K562 (cell line): ENCODE results near the gene TENM4. TPM values are rescaled to one million over a fixed set of nuclear protein-coding genes. Genes with fewer than 3 reads are reported as not detected.

Experiments used
- ATAC-seq: fragments of 200-7000 bp; cut with Tn5 transposase; 3 replicates; pipeline ENCODE4 v1.9.1; 2020; ENCODE audit warnings: moderate library complexity
- BruUV-seq: library from RNA; stranded (reverse); fragments of 400-500 nt; replicated peaks from 2 replicates; lab custom pipeline; 2021; lab: Mats Ljungman, UMichigan
- CTCF ChIA-PET: fragments of 300-600 bp; formaldehyde crosslinking; extraction: SDS; loops from one replicate; lab custom pipeline; 2021; ENCODE audit warnings: low intra/inter-chr PET ratio; lab: Yijun Ruan, JAX
- POLR2A ChIA-PET: fragments of 300-600, 350-650 bp; sonication (Branson Sonifier 250); formaldehyde crosslinking; extraction: SDS; loops from one replicate; lab custom pipeline; 2021; ENCODE audit warnings: antibody characterized with exemption, inconsistent platforms; lab: Yijun Ruan, JAX
- DNase-seq, 4 experiments: peaks; one replicate each; pipeline versions ENCODE4 v3.0.0 to v3.0.0-alpha.2; 2011 to 2018; ENCODE audit warnings: low spot score in 3 of 4, mixed read lengths in 3 of 4; ENCODE audit errors: extremely low read depth in 1 of 4
- FAIRE-seq: peaks from 2 replicates; lab custom pipeline; 2011; peaks lifted over from hg19 to GRCh38; lab: Jason Lieb, UNC
- H2AFZ ChIP-seq: 2 replicates; pipeline ENCODE4 v1.6.0; 2011; ENCODE audit warnings: low read depth, low read length, control low read depth, inconsistent platforms
- H3K27ac ChIP-seq: fragments of 200-600 bp; 3 replicates; pipeline ENCODE4 v1.8.0; 2011; ENCODE audit warnings: low read depth, mild to moderate bottlenecking, control low read depth, inconsistent platforms, low read length, moderate library complexity, mixed read lengths; ENCODE audit errors: extremely low read depth
- H3K27me3 ChIP-seq, 2 experiments: fragments of 300-600 bp in 1 of 2; 2 replicates in 1 of 2; 3 replicates in 1 of 2; pipeline versions ENCODE4 v1.6.0 to v1.8.0; 2011; ENCODE audit warnings: inconsistent platforms in 2 of 2, low read length in 2 of 2, mild to moderate bottlenecking in 1 of 2, mixed read lengths in 1 of 2, moderate library complexity in 1 of 2; ENCODE audit not compliant: control insufficient read depth in 2 of 2, insufficient read depth in 2 of 2
- H3K36me3 ChIP-seq: fragments of 300-600 bp; 3 replicates; pipeline ENCODE4 v1.8.0; 2011; ENCODE audit warnings: mild to moderate bottlenecking, low read length, inconsistent platforms; ENCODE audit not compliant: control insufficient read depth, insufficient read depth
- H3K4me1 ChIP-seq, 2 experiments: fragments of 200-600 bp in 1 of 2; replicated peaks in 1 of 2; 2 replicates in 1 of 2; 3 replicates in 1 of 2; pipeline versions ENCODE4 v1.5.1 to v1.8.0; 2011; ENCODE audit warnings: inconsistent platforms in 2 of 2, low read length in 2 of 2, mild to moderate bottlenecking in 1 of 2, mixed read lengths in 1 of 2, moderate library complexity in 1 of 2; ENCODE audit not compliant: control insufficient read depth in 2 of 2, insufficient read depth in 2 of 2
- H3K4me2 ChIP-seq: 2 replicates; pipeline ENCODE4 v1.6.1; 2011; ENCODE audit warnings: low read length, control low read depth, inconsistent platforms, mixed read lengths; ENCODE audit not compliant: insufficient read depth
- H3K4me3 ChIP-seq: fragments of 200-600 bp; sonication (generic), shearing (Covaris generic); 2 replicates; pipeline ENCODE4 v1.5.1; 2016; ENCODE audit warnings: control low read depth, inconsistent platforms
- H3K79me2 ChIP-seq: fragments of 200-600 bp; 3 replicates; pipeline ENCODE4 v1.8.0; 2011; ENCODE audit warnings: low read length, inconsistent platforms; ENCODE audit not compliant: control insufficient read depth, insufficient read depth
- H3K9ac ChIP-seq, 2 experiments: 2 replicates each; pipeline versions ENCODE4 v1.6.0 to v1.6.1; 2011; ENCODE audit warnings: low read depth in 2 of 2, low read length in 2 of 2, control low read depth in 1 of 2, inconsistent platforms in 1 of 2, mild to moderate bottlenecking in 1 of 2, mixed read lengths in 1 of 2; ENCODE audit not compliant: insufficient read depth in 1 of 2
- H3K9me1 ChIP-seq: one replicate; pipeline ENCODE4 v1.6.0; 2011; ENCODE audit warnings: inconsistent platforms, mild to moderate bottlenecking, low read length, moderate library complexity; ENCODE audit not compliant: control insufficient read depth, insufficient read depth
- H3K9me3 ChIP-seq: replicated peaks from 2 replicates; pipeline ENCODE4 v1.5.1; 2011; ENCODE audit warnings: low read depth, low read length, inconsistent platforms; ENCODE audit not compliant: control insufficient read depth, insufficient read depth
- H4K20me1 ChIP-seq: replicated peaks from 2 replicates; pipeline ENCODE4 v1.6.1; 2011; ENCODE audit warnings: low read length, inconsistent platforms, mixed read lengths; ENCODE audit not compliant: control insufficient read depth, insufficient read depth
- JUNB ChIP-seq: fragments of 450-650 bp; formaldehyde crosslinking; conservative IDR thresholded peaks from 2 replicates; pipeline ENCODE4 v1.4.0; 2020; ENCODE audit warnings: mild to moderate bottlenecking
- TEAD2 ChIP-seq: fragments of 450-650 bp; IDR thresholded peaks from 2 replicates; pipeline ENCODE4 v1.6.1; 2016; ENCODE audit warnings: missing genetic modification characterization, control low read depth, missing compliant biosample characterization
- ZC3H4 ChIP-seq: sonication (generic); formaldehyde crosslinking; IDR thresholded peaks from 2 replicates; pipeline ENCODE4 v1.9.0; 2021; ENCODE audit warnings: missing genetic modification reagents, borderline replicate concordance
- ZKSCAN1 ChIP-seq: fragments of 150-350 bp; IDR thresholded peaks from 2 replicates; pipeline ENCODE4 v1.6.1; 2016; ENCODE audit warnings: low read depth, low read length
- WGBS: fragments of 100-300 bp; shearing (Covaris generic); methylation state at CpG from one replicate; pipeline ENCODE4 v1.1.6; 2016; ENCODE audit warnings: low coverage, mixed read lengths; ENCODE audit not compliant: insufficient coverage; ENCODE audit errors: missing lambda C conversion rate; 5-methylcytosine and 5-hydroxymethylcytosine counted together
- in situ Hi-C: fragments of 300-500 bp; cut with MboI; formaldehyde crosslinking; loops from 4 replicates; pipeline ENCODE4 v1.15.0; 2018; ENCODE audit warnings: inconsistent platforms, mixed read lengths
- intact Hi-C: fragments of 100-400 bp; cut with micrococcal nuclease; formaldehyde crosslinking; loops from 2 replicates; pipeline ENCODE4 v1.14.2; 2022
- polyA plus RNA-seq, 8 experiments: library from polyadenylated mRNA; depleted of rRNA in 4 of 8; stranded (reverse) in 5 of 8; unstranded in 3 of 8; fragments of >200 nt; fragmentation: Nextera tagmentation in 2 of 8; fragmentation: Illumina TruSeq in 1 of 8; extraction: Ambion mirVana in 2 of 8; extraction: Trizol in 1 of 8; gene quantifications; 2 replicates each; pipeline versions ENCODE4 v1.2.1 to v1.2.3, GENCODE V29; 2011 to 2014; ENCODE audit warnings: inconsistent platforms in 1 of 8, missing spikeins in 1 of 8
- total RNA-seq, 7 experiments: library from RNA; depleted of rRNA in 6 of 7; stranded (reverse); fragments of >200 nt in 6 of 7; fragmentation: Illumina TruSeq in 2 of 7; extraction: Trizol in 2 of 7; gene quantifications; 2 replicates each; pipeline versions ENCODE4 v1.2.1 to v1.2.3, GENCODE V29; 2011 to 2021; ENCODE audit warnings: low replicate concordance in 1 of 7
- TF ChIP-seq, protein P1 (sequence below), 2 experiments: fragments of 450-650 bp; IDR thresholded peaks; 2 replicates each; pipeline ENCODE4 v1.6.1; 2016; ENCODE audit warnings: mild to moderate bottlenecking in 2 of 2, borderline replicate concordance in 1 of 2, low read depth in 1 of 2, moderate library complexity in 1 of 2
- TF ChIP-seq, protein P2 (sequence below): fragments of 450-650 bp; formaldehyde crosslinking; IDR thresholded peaks from 2 replicates; pipeline ENCODE4 v1.4.0; 2022; ENCODE audit warnings: missing genetic modification characterization

The TENM4 gene
- total and polyA plus RNA-seq, 9 of the 15 experiments (the other 6 are each of a cell fraction or from before 2014, with no cell fraction given) = 0.16 TPM; not detected in 8

DNA sequence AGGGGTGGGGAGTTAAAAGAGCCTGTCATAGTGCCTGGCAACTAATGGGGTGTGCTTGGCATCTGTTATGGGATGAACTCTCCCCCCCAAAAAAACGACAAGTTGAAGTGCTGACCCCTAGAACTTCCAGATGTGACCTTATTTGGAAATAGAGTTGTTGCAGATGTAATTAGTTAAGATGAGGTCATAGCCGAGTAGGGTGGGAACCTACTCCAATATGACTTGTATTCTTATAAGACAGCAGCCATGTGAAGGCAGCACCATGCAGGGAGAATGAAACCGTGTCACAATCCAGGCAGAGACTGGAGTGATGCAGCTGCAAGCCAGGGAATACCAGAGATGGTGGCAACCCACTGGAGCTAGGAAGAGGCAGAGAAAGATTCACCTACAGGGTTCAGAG, 394.5 kb downstream of the TENM4 start:
- CTCF ChIA-PET = no interaction called here
- 0% methylated on average over 3 of the region's 3 CpGs for WGBS
- intact Hi-C loops = no loop called here
- in situ Hi-C loops = no loop called here
- no peaks in the 10 kb centered on the region for H3K4me1 ChIP-seq
- ATAC-seq = no peak
- no peak overlapping the region for H2AFZ ChIP-seq
- peaks cover 0 to 3% of the 10 kb centered on the region in 2 experiments; a peak in 1 of 5 replicates for H3K27me3 ChIP-seq
- no peaks in the 10 kb centered on the region for H3K36me3 ChIP-seq
- BruUV-seq = no TSS peak
- H3K9me1 ChIP-seq = no peaks in the 10 kb centered on the region
- no peak for FAIRE-seq
- H3K79me2 ChIP-seq = no peaks in the 10 kb centered on the region
- no peak for DNase-seq
- POLR2A ChIA-PET = no interaction called here
- TF ChIP-seq TEAD2 (tag) = no peak
- TF ChIP-seq JUNB (CRISPR knock-in tag) = no peak
- H3K27ac ChIP-seq = no peak overlapping the region
- no peaks in the 10 kb centered on the region for H3K9me3 ChIP-seq
- no peaks in the 10 kb centered on the region for H4K20me1 ChIP-seq
- H3K4me2 ChIP-seq = no peak overlapping the region
- no peak overlapping the region for H3K4me3 ChIP-seq
- no peak overlapping the region for H3K9ac ChIP-seq

DNA sequence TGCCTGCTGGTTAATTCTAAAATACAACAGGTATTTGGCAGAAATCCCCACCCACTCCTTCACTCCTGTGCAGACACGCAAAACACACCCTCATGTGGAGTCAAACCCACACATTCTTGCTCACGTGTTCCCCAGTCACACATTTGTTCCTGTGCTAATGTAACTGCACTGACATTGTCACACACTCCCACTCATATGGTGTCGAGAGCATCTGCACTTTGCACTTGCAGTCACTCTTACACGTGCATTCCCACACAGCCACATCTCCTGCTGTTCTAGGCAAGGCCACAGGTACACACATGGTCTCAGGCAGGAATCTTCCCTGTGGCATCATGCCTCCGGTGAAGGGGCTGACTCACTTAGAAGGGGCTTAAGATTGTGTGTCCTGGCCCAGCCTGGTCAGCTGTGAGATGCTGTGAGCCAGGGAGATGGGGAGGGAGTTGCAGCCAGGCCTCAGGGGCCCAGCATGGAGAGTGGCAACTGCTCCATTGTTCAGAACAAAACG, 395.0 kb downstream of the TENM4 start:
- no peaks in the 10 kb centered on the region for H4K20me1 ChIP-seq
- TF ChIP-seq ZKSCAN1 (no peak), ZC3H4 (no peak)
- TF ChIP-seq, protein P1, sequence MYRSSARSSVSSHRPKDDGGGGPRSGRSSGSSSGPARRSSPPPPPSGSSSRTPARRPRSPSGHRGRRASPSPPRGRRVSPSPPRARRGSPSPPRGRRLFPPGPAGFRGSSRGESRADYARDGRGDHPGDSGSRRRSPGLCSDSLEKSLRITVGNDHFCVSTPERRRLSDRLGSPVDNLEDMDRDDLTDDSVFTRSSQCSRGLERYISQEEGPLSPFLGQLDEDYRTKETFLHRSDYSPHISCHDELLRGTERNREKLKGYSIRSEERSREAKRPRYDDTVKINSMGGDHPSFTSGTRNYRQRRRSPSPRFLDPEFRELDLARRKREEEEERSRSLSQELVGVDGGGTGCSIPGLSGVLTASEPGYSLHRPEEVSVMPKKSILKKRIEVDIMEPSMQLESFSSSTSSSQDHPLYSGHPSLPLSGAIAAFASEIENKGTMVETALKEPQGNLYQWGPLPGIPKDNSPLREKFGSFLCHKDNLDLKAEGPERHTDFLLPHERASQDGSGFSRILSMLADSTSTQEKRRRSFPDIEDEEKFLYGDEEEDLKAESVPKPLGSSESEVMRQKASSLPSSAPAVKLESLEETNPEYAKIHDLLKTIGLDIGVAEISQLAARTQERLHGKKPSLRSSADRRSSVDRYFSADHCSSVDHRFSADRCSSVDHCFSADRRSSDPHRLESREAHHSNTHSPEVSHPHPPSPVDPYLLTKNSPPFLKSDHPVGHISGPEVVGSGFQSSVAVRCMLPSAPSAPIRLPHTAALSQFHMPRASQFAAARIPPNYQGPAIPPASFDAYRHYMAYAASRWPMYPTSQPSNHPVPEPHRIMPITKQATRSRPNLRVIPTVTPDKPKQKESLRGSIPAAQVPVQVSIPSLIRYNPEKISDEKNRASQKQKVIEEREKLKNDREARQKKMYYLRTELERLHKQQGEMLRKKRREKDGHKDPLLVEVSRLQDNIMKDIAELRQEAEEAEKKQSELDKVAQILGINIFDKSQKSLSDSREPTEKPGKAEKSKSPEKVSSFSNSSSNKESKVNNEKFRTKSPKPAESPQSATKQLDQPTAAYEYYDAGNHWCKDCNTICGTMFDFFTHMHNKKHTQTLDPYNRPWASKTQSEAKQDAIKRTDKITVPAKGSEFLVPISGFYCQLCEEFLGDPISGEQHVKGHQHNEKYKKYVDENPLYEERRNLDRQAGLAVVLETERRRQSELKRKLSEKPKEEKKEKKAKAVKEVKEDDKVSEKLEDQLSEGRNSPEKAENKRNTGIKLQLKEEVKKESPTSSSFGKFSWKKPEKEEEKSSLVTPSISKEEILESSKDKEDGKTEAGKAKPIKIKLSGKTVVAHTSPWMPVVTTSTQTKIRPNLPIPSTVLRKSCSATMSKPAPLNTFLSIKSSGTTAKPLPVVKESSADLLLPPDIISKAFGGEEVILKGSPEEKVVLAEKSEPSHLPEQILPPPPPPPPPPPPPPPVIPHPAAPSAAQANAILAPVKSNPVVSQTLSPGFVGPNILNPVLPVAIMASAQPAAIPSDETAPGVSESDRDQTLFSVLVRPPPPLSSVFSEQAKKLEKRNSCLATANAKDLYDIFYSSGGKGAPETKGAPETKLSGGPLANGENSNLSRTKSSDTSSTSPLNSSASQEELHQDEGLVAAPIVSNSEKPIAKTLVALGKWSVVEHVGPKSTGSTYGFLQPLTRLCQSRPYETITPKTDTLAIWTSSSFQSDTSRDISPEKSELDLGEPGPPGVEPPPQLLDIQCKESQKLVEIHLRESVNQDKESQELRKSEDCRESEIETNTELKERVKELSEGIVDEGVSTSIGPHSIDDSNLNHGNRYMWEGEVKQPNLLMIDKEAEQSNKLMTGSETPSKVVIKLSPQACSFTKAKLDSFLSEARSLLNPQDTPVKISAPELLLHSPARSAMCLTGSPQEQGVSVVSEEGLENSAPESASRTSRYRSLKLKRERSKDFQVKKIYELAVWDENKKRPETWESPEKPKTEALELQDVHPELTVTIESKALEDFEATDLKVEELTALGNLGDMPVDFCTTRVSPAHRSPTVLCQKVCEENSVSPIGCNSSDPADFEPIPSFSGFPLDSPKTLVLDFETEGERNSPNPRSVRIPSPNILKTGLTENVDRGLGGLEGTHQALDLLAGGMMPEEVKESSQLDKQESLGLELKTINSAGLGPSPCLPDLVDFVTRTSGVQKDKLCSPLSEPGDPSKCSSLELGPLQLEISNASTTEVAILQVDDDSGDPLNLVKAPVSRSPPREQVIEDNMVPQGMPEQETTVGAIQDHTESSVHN (IDR thresholded peaks at IDR 0.05; ENCODE audit: borderline replicate concordance in 1 of 2, low read depth in 1 of 2) = no peak
- TF ChIP-seq, protein P2, sequence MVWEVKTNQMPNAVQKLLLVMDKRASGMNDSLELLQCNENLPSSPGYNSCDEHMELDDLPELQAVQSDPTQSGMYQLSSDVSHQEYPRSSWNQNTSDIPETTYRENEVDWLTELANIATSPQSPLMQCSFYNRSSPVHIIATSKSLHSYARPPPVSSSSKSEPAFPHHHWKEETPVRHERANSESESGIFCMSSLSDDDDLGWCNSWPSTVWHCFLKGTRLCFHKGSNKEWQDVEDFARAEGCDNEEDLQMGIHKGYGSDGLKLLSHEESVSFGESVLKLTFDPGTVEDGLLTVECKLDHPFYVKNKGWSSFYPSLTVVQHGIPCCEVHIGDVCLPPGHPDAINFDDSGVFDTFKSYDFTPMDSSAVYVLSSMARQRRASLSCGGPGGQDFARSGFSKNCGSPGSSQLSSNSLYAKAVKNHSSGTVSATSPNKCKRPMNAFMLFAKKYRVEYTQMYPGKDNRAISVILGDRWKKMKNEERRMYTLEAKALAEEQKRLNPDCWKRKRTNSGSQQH (CRISPR knock-in tag) = no peak

More for the DNA sequence above, 395.0 kb downstream of the TENM4 start:
- no peaks in the 10 kb centered on the region for H3K9me3 ChIP-seq
- H3K36me3 ChIP-seq = no peaks in the 10 kb centered on the region
- H3K4me2 ChIP-seq = no peak overlapping the region
- H3K4me3 ChIP-seq = no peak overlapping the region
- H3K27me3 ChIP-seq = peaks cover 0 to 3% of the 10 kb centered on the region in 2 experiments; a peak in 1 of 5 replicates
- POLR2A ChIA-PET = no interaction called here
- H3K79me2 ChIP-seq = no peaks in the 10 kb centered on the region
- no peak for FAIRE-seq
- no peak for DNase-seq
- H2AFZ ChIP-seq = no peak overlapping the region
- no TSS peak for BruUV-seq
- no peaks in the 10 kb centered on the region for H3K9me1 ChIP-seq
- H3K4me1 ChIP-seq = no peaks in the 10 kb centered on the region
- no peak overlapping the region for H3K27ac ChIP-seq
- intact Hi-C loops (no loop called here), in situ Hi-C loops (no loop called here)
- ATAC-seq = no peak
- WGBS = 1% methylated on average over 6 of the region's 6 CpGs
- no peak overlapping the region for H3K9ac ChIP-seq
- CTCF ChIA-PET = no interaction called here
